ENCODE measurements around the gene IFNA13.

IFNA13 gene

DNA sequence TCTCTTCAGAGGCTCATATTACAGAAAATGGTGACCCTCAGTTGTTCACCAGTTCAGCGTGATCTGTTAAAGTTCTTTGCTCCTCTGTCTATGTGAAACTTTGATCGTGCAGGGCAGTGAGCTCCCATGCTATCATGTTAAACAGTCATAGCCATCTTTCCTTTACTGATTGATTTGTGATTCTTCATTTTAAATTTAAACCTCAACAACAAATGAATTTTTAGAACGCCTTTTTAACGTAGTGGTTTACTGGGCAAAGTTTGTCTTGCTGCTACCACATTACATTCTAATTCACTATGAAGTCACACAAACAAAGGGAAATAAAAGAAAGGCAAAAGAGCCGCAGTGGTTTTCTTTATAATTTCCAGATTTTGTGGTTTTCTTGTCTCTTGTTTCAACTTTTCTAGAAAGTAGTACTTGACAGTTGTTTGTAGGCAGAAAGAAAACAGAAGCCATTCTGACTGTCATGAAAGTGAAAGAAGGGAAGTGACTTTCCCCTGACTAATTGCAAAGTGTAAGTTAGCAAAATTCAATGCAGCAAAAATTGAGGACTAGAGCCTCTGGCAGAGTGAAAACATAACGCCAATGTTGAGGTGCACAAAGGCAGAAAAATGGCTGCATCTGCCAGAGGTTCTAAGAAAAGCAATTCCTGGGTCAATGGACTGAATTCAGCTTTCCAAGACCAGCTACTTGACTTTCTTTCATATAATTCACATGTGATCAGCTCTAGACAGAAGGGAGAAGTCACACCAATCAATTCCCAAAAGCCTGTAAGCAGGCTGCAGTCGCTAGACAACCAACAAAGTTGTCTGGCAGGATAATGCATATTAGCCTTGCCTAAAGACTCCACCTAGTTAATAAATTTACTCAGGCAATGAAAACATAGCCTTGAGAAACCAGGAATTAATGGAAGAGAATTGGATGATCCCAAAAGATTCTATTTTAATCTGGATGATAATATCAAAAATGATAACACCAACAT, 10.1 kb downstream of the IFNA13 start:
- no peak for DNase-seq

GRCh38 chr9:21350787-21351186, 17.1 kb downstream of the IFNA13 start, which contains the start of gene IFNA6:
IFNA6 (minus strand) TSS chr9:21350887; CDS start chr9:21350887, 0 bp downstream.
- no peak for DNase-seq

DNA sequence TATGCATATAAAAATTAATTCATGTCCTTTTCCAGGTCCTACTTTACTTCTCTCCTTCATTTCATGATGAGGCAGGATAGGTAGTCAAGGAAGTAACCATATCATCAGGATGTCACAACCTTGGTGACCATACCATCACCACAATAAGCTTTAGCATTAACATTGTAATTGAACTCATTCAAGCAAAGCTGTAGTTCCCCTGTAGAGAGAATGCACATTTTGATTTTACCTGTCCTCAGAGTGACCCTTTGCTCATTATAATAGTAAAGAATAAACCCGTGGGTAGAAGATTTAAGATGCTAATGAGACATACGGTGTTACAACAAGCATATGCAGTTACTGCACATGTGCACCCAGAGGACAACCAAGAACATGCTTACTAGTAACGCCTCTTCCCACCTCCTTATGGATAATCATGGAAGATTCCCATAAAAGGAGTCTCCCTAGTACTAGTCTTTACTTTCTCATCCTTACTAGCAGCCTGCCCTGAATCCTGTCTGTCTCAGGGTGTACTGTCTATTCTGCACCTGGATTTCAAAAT, 19.4 kb downstream of the IFNA13 start:
- DNase-seq = no peak

- no peak for DNase-seq
Measured at GRCh38 chr9:21340735-21341134, 27.1 kb downstream of the IFNA13 start.

- peak; percentile 2 for DNase-seq
Measured at GRCh38 chr9:21336457-21336856, 31.4 kb downstream of the IFNA13 start.

DNA sequence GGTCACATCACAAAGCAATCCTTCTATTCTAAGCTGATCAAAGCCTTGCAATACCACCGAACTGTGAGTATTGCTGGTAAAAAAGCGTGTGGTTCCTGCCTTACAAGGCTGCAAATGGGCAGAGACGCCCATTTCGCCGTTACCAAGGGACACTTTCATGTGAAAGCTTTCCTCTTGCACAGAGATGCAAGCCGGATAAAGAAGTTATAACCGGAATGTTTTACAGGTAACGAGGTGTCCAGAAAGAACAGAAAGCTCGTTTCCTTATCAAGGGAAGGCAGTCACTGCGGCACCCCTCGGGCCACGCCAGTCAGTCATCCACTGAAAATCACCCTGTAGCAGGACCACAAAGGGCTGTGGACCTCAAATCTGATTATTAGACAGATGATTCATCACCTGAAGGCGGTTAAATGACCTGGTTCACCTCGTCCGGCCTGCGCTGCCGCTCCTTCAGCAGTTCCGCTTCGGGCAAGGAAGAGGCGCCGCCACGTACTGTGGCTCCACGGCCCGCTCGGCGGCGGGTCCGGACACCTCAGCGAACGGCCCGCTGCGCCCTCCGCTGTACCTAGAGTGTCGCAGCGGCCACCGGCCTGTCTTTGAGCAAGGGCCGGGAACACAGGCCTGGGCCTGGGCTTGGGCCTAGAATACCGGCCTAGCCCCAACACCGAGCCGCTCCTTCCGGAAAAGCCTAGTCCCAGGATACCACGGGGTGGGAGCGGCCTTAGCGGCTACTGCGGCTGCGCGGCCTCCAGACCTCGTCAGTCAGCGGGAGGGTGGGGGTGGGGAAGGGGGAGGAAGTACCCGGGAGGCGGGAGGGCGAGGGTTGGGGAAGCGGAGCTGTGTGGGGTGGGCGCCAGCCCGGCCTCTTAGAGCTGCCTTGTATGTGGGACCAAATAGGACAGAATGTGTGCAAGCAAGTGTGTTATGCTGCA, 32.9 kb downstream of the IFNA13 start, which contains the start of gene KLHL9:
KLHL9 (minus strand) TSS at position 704 of the 932 bp plus-strand sequence; CDS start at position 159, 545 bp downstream.
- DNase-seq = peak; percentile 77

- no peak for DNase-seq
Measured at GRCh38 chr9:21333226-21333625, 34.6 kb downstream of the IFNA13 start.

GRCh38 chr9:21331676-21332402, 36.0 kb downstream of the IFNA13 start:
- DNase-seq = no peak

DNA sequence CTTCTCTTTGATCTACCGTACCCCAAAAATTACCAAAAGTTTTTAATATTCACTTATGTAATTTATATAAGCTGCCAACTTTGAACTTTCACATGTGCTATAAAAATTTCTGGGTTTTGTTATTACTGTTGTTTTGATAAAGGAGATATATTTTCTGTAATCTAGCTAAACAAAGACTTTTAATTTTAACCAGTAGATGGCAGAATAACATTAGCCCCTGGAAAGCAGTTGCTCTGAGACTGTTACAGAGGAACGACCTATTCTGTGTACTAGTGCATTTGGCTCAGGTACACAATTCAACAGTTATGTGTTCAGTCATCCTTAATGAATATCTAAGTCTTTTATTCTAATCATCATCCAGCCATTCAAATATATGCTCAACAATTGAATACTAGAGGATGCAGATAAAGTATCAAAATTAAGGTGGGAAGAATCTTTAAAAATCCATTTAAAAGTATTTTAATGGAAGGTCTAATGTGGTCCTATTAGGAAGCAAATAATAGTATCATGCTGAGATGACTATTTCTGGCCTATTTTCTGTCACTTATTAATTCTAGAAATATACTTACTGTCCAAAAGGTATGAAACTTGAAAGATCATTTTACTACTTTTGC, 41.2 kb downstream of the IFNA13 start:
- peak; percentile 68 for DNase-seq

- no peak for DNase-seq
Measured at GRCh38 chr9:21324047-21324446, 43.8 kb downstream of the IFNA13 start.

DNA sequence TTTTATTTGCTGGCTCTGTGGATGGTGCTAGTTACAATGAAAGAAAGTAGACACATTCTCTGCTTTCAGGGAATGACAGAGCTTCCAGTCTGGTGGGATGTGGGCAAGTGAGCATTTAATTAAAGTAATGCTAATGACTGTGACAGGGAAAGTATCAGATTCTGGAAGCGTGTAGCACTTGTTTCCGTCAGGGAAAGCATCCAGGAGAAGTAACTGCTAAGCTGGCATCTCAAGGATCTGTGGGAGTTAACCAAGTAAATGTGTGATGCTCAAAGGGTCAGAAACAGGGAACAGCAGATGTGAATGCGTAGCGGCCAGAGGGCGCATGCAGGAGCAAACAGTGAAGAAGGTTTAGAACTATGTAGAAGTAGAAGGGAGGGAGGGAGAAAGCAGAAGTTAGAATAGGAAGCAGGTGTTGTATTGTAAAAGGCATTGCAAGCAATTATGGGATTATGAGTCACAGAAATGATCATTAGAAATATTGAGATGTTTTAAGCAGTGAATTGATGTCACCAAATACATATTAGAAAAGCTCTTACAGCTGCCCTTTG, 44.9 kb downstream of the IFNA13 start:
- DNase-seq = no peak

GRCh38 chr9:21320465-21320864, 47.4 kb downstream of the IFNA13 start:
- no peak for DNase-seq

GRCh38 chr9:21317956-21318923, 49.6 kb downstream of the IFNA13 start:
- DNase-seq = peak; percentile 33

All from NCI-H1694 treated with DMSO at 0.1 percent for 48 hours (cell line).